H1 (cell line): ENCODE results near the gene PPP1R18. TPM values are rescaled to one million over a fixed set of nuclear protein-coding genes. Genes with fewer than 3 reads are reported as not detected.

Experiments used
- polyA plus RNA-seq, 7 experiments: library from polyadenylated mRNA; depleted of rRNA in 3 of 7; stranded (reverse) in 5 of 7; unstranded in 2 of 7; fragments of >200 nt in 5 of 7; fragments of 200-250 nt in 2 of 7; gene quantifications; 1 replicate in 5 of 7; 2 replicates in 1 of 7; 4 replicates in 1 of 7; pipeline versions ENCODE4 v1.2.1 to v1.2.3, GENCODE V29; 2011 to 2013; ENCODE audit warnings: missing spikeins in 2 of 7, mixed read lengths in 2 of 7
- small RNA-seq: library from polyadenylated mRNA; stranded (forward); fragments of <200 nt; extraction: miRNeasy Mini kit (QIAGEN cat#:217004); gene quantifications from one replicate; pipeline ENCODE3, GENCODE V24; 2013; ENCODE audit not compliant: insufficient read depth
- total RNA-seq: library from RNA; stranded (reverse); fragmentation: NEBNext Ultra II Directional; extraction: Animal tissue kit (Norgen Biotek cat#: 25700); gene quantifications from 2 replicates; pipeline ENCODE4 v1.2.1, GENCODE V29; 2021

The PPP1R18 gene
- total and polyA plus RNA-seq, 2 of the 8 experiments (the other 6 are each of a cell fraction or from before 2014, with no cell fraction given), result 25.1 to 29.1 TPM

Small RNA genes within 50 kb of the gene (small RNA-seq; reads per million reads assigned to genes)
- gene RF00019, result not detected

Other genes starting within 250 kb of the PPP1R18 start
- 24.4 and 28.0 TPM in 2 replicates for gene HLA-E, start 197.1 kb downstream of the PPP1R18 start, total RNA-seq
- gene HLA-E, start 197.1 kb downstream of the PPP1R18 start, polyA plus RNA-seq (2011; rRNA removed), result 20.2 and 26.1 TPM in 2 replicates
- 67.8 and 75.4 TPM in 2 replicates for gene GNL1, start 130.2 kb downstream of the PPP1R18 start, total RNA-seq
- 42.4 and 52.9 TPM in 2 replicates for gene GNL1, start 130.2 kb downstream of the PPP1R18 start, polyA plus RNA-seq (2011; rRNA removed)
- 10.5 and 11.6 TPM in 2 replicates for gene PRR3, start 129.3 kb downstream of the PPP1R18 start, total RNA-seq
- 24.2 and 24.3 TPM in 2 replicates for gene PRR3, start 129.3 kb downstream of the PPP1R18 start, polyA plus RNA-seq (2011; rRNA removed)
- 119 and 123 TPM in 2 replicates for gene ABCF1, start 115.2 kb downstream of the PPP1R18 start, total RNA-seq
- gene ABCF1, start 115.2 kb downstream of the PPP1R18 start, polyA plus RNA-seq (2011; rRNA removed), result 48.8 and 59.5 TPM in 2 replicates
- gene PPP1R10, start 69.4 kb downstream of the PPP1R18 start, total RNA-seq, result 78.9 and 89.1 TPM in 2 replicates
- 23.9 and 25.3 TPM in 2 replicates for gene PPP1R10, start 69.4 kb downstream of the PPP1R18 start, polyA plus RNA-seq (2011; rRNA removed)
- gene MRPS18B, start 68.8 kb downstream of the PPP1R18 start, total RNA-seq, result 57.8 and 60.7 TPM in 2 replicates
- gene MRPS18B, start 68.8 kb downstream of the PPP1R18 start, polyA plus RNA-seq (2011; rRNA removed), result 75.8 and 83.3 TPM in 2 replicates
- gene ATAT1, start 59.8 kb downstream of the PPP1R18 start, total RNA-seq, result 14.6 and 15.9 TPM in 2 replicates
- gene ATAT1, start 59.8 kb downstream of the PPP1R18 start, polyA plus RNA-seq (2011; rRNA removed), result 14.4 and 18.3 TPM in 2 replicates
- gene C6orf136, start 39.5 kb downstream of the PPP1R18 start, total RNA-seq, result 18.2 and 20.8 TPM in 2 replicates
- gene C6orf136, start 39.5 kb downstream of the PPP1R18 start, polyA plus RNA-seq (2011; rRNA removed), result 23.1 and 30.4 TPM in 2 replicates
- gene DHX16, start 13.6 kb downstream of the PPP1R18 start, total RNA-seq, result 27.4 and 29.4 TPM in 2 replicates
- gene DHX16, start 13.6 kb downstream of the PPP1R18 start, polyA plus RNA-seq (2011; rRNA removed), result 44.4 and 53.8 TPM in 2 replicates
- 27.3 and 28.0 TPM in 2 replicates for gene NRM, start 4.3 kb upstream of the PPP1R18 start, total RNA-seq
- 50.4 and 55.4 TPM in 2 replicates for gene NRM, start 4.3 kb upstream of the PPP1R18 start, polyA plus RNA-seq (2011; rRNA removed)
- 68.0 and 81.1 TPM in 2 replicates for gene MDC1, start 30.6 kb upstream of the PPP1R18 start, total RNA-seq
- 29.9 and 40.9 TPM in 2 replicates for gene MDC1, start 30.6 kb upstream of the PPP1R18 start, polyA plus RNA-seq (2011; rRNA removed)
- gene TUBB, start 33.7 kb upstream of the PPP1R18 start, total RNA-seq, result 1,880 and 1,905 TPM in 2 replicates
- 2,449 and 3,022 TPM in 2 replicates for gene TUBB, start 33.7 kb upstream of the PPP1R18 start, polyA plus RNA-seq (2011; rRNA removed)
- 85.4 and 87.5 TPM in 2 replicates for gene FLOT1, start 56.0 kb upstream of the PPP1R18 start, total RNA-seq
- gene FLOT1, start 56.0 kb upstream of the PPP1R18 start, polyA plus RNA-seq (2011; rRNA removed), result 88.1 and 103 TPM in 2 replicates
- gene IER3, start 57.9 kb upstream of the PPP1R18 start, total RNA-seq, result 26.2 and 26.5 TPM in 2 replicates
- gene IER3, start 57.9 kb upstream of the PPP1R18 start, polyA plus RNA-seq (2011; rRNA removed), result 11.9 and 13.4 TPM in 2 replicates
- gene DDR1, start 197.9 kb upstream of the PPP1R18 start, total RNA-seq, result 181 and 182 TPM in 2 replicates
- 99.4 and 134 TPM in 2 replicates for gene DDR1, start 197.9 kb upstream of the PPP1R18 start, polyA plus RNA-seq (2011; rRNA removed)
- 49.5 and 53.4 TPM in 2 replicates for gene GTF2H4, start 221.6 kb upstream of the PPP1R18 start, total RNA-seq
- 42.3 and 46.2 TPM in 2 replicates for gene GTF2H4, start 221.6 kb upstream of the PPP1R18 start, polyA plus RNA-seq (2011; rRNA removed)
- 41.2 and 47.7 TPM in 2 replicates for gene VARS2, start 227.6 kb upstream of the PPP1R18 start, total RNA-seq
- gene VARS2, start 227.6 kb upstream of the PPP1R18 start, polyA plus RNA-seq (2011; rRNA removed), result 26.8 and 34.8 TPM in 2 replicates
- not detected in 2 replicates for gene SFTA2, start 245.5 kb upstream of the PPP1R18 start, total RNA-seq
- not detected in 2 replicates for gene SFTA2, start 245.5 kb upstream of the PPP1R18 start, polyA plus RNA-seq (2011; rRNA removed)